MM.1S (cell line): ENCODE measurements around the gene CCL5.

ENCODE experiments used
- EZH2 ChIP-seq: fragments of 300-600 bp; sonication (generic); optimal IDR thresholded peaks from 2 replicates; pipeline ENCODE3; 2017; ENCODE audit warnings: low read depth, mild to moderate bottlenecking, antibody characterized with exemption, low read length, mixed read lengths
- EZH2phosphoT487 ChIP-seq: fragments of 300-600 bp; sonication (generic); IDR thresholded peaks from 2 replicates; pipeline ENCODE4 v1.6.1; 2018; ENCODE audit warnings: antibody characterized with exemption, low read length
- TF ChIP-seq, protein P1 (sequence below): fragments of 300-600 bp; sonication (generic); IDR thresholded peaks from 2 replicates; pipeline ENCODE4 v1.5.1; 2016; ENCODE audit warnings: antibody characterized with exemption, low read length, mixed read lengths

DNA sequence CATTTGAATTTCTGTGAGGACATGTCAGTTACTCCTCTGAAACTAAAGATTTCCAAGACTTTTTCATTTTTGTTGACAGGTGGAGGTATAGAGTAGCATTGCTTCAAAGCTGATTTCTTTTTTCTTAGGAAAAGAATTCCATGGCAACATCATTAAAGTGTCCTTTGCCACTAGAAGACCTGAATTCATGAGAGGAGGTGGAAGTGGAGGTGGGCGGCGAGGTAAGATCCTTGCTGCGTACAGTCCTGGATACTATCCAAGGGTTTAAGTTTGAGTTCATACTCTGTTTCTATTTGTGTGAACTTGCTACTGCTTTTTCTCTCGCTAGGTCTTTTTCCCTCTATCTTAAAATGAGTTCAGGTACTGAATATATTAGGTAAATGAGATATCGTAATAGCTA, 37.9 kb downstream of the CCL5 start:
- TF ChIP-seq EZH2phosphoT487 (no peak), EZH2 (no peak)
- TF ChIP-seq, protein P1, sequence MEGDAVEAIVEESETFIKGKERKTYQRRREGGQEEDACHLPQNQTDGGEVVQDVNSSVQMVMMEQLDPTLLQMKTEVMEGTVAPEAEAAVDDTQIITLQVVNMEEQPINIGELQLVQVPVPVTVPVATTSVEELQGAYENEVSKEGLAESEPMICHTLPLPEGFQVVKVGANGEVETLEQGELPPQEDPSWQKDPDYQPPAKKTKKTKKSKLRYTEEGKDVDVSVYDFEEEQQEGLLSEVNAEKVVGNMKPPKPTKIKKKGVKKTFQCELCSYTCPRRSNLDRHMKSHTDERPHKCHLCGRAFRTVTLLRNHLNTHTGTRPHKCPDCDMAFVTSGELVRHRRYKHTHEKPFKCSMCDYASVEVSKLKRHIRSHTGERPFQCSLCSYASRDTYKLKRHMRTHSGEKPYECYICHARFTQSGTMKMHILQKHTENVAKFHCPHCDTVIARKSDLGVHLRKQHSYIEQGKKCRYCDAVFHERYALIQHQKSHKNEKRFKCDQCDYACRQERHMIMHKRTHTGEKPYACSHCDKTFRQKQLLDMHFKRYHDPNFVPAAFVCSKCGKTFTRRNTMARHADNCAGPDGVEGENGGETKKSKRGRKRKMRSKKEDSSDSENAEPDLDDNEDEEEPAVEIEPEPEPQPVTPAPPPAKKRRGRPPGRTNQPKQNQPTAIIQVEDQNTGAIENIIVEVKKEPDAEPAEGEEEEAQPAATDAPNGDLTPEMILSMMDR = no peak
